Natural killer cell treated with Interleukin-12 subunit alpha and Interleukin-12 subunit beta and Interleukin-15 and Interleukin-18, amount 100 ng/mL, for 72 hours (primary cell): ENCODE measurements around the gene PRR3. TPM values are rescaled to one million over a fixed set of nuclear protein-coding genes. Genes with fewer than 3 reads are reported as not detected.
A peak's percentile ranks its signal among the peaks of the same experiment; 100 is the strongest.

Source experiments
- ATAC-seq, 2 donors: fragments of 150-1000 bp; cut with Tn5 transposase in 1 of 2; sonication (Bioruptor Pico), chemical (Tn5 transposase) in 1 of 2; 2 replicates each; pipeline ENCODE4 v1.10.0; 2021
- DNase-seq: peaks from one replicate; pipeline ENCODE4 v3.0.0; 2022; ENCODE audit warnings: low spot score
- H3K27ac Mint-ChIP-seq, 2 donors: 1 replicate in 1 of 2; 2 replicates in 1 of 2; pipeline ENCODE4 v1.8.0; 2022; ENCODE audit warnings: mixed read lengths in 2 of 2, mild to moderate bottlenecking in 1 of 2, moderate library complexity in 1 of 2
- H3K27me3 Mint-ChIP-seq, 2 donors: 1 replicate in 1 of 2; 2 replicates in 1 of 2; pipeline ENCODE4 v1.8.0; 2022; ENCODE audit warnings: mixed read lengths in 2 of 2
- H3K36me3 Mint-ChIP-seq: one replicate; pipeline ENCODE4 v1.8.0; 2022; ENCODE audit warnings: mixed read lengths
- H3K4me1 Mint-ChIP-seq, 2 donors: 1 replicate in 1 of 2; 2 replicates in 1 of 2; pipeline ENCODE4 v1.8.0; 2022; ENCODE audit warnings: low read depth in 2 of 2, mixed read lengths in 2 of 2, mild to moderate bottlenecking in 1 of 2
- H3K4me3 Mint-ChIP-seq: one replicate; pipeline ENCODE4 v1.8.0; 2022; ENCODE audit warnings: mixed read lengths
- H3K9me3 Mint-ChIP-seq: 2 replicates; pipeline ENCODE4 v1.8.0; 2022; ENCODE audit warnings: mixed read lengths
- total RNA-seq, 2 donors: library from RNA; stranded (reverse); gene quantifications; one replicate each; pipeline ENCODE4 v1.2.3, GENCODE V29; 2022

PRR3 gene
- total RNA-seq, 2 donors from 2014 or later: 13.0 to 23.8 TPM

DNA sequence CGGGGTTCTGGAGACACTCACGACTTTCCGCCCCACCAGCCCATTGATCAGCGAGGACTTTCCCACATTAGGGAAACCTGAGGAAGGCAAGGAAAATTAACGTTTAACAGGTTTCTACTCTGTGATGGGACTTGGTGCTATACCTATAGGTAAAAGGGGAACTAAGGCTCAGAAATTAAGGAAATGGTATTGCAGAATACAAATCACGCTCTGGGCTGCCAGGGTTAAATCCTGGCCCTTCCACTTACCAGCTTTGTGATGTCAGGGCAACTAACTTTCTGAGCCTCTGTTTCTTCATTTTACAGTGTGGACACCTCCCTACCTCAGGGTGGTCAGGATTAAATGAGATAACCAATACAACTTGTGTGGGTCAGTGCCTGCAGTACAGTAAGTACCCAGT, 9.6 kb upstream of the PRR3 start:
- DNase-seq: no peak
- peaks cover 20 to 23% of the 10 kb centered on the region in 2 donors for H3K4me1 Mint-ChIP-seq
- H3K9me3 Mint-ChIP-seq: no peaks in the 10 kb centered on the region
- no peak overlapping the region for H3K4me3 Mint-ChIP-seq
- H3K36me3 Mint-ChIP-seq: peaks cover 31% of the 10 kb centered on the region
- H3K27me3 Mint-ChIP-seq: no peaks in the 10 kb centered on the region
- ATAC-seq: no peak
- no peak overlapping the region for H3K27ac Mint-ChIP-seq

GRCh38 chr6:30548375-30548774, 8.7 kb upstream of the PRR3 start:
- H3K4me3 Mint-ChIP-seq: no peak overlapping the region
- no peaks in the 10 kb centered on the region for H3K27me3 Mint-ChIP-seq
- H3K9me3 Mint-ChIP-seq: no peaks in the 10 kb centered on the region
- peaks cover 31% of the 10 kb centered on the region for H3K36me3 Mint-ChIP-seq
- H3K4me1 Mint-ChIP-seq: peaks cover 14 to 16% of the 10 kb centered on the region in 2 donors
- H3K27ac Mint-ChIP-seq: no peak overlapping the region
- DNase-seq: no peak
- ATAC-seq: no peak

GRCh38 chr6:30554404-30554803, 2.7 kb upstream of the PRR3 start:
- Mint-ChIP-seq H3K4me1 (peaks cover 31 to 32% of the 10 kb centered on the region in 2 donors), H3K9me3 (no peaks in the 10 kb centered on the region), H3K27ac (peak overlapping the region in 1 of 2 donors; percentile 99), H3K4me3 (peak overlapping the region; percentile 16), H3K36me3 (peaks cover 37% of the 10 kb centered on the region), H3K27me3 (no peaks in the 10 kb centered on the region)
- ATAC-seq (no peak), DNase-seq (no peak)

GRCh38 chr6:30554962-30555815, 1.9 kb upstream of the PRR3 start:
- peak overlapping the region; percentile 94 for H3K4me3 Mint-ChIP-seq

GRCh38 chr6:30555816-30556065, 1.4 kb upstream of the PRR3 start:
- H3K4me3 Mint-ChIP-seq: peak overlapping the region; percentile 94
- ATAC-seq: no peak
- H3K36me3 Mint-ChIP-seq: peaks cover 26% of the 10 kb centered on the region

More at GRCh38 chr6:30554962-30555815, 1.9 kb upstream of the PRR3 start:
- H3K36me3 Mint-ChIP-seq: peaks cover 32% of the 10 kb centered on the region
- peaks cover 34 to 35% of the 10 kb centered on the region in 2 donors for H3K4me1 Mint-ChIP-seq
- ATAC-seq: no peak
- H3K9me3 Mint-ChIP-seq: no peaks in the 10 kb centered on the region
- H3K27me3 Mint-ChIP-seq: no peaks in the 10 kb centered on the region
- no peak for DNase-seq
- H3K27ac Mint-ChIP-seq: peak overlapping the region; percentile 97 to 99

GRCh38 chr6:30556066-30556905, 809 bp upstream of the PRR3 start, which contains the start of gene GNL1:
GNL1 (minus strand) TSS chr6:30556489; CDS start chr6:30556203, 286 bp downstream.
- H3K4me3 Mint-ChIP-seq: peak within 1 kb of the TSS; percentile 94
- peaks cover 22% of the 10 kb centered on the region for H3K36me3 Mint-ChIP-seq

More at GRCh38 chr6:30555816-30556065, 1.4 kb upstream of the PRR3 start:
- H3K9me3 Mint-ChIP-seq: no peaks in the 10 kb centered on the region
- H3K4me1 Mint-ChIP-seq: peaks cover 34 to 36% of the 10 kb centered on the region in 2 donors
- peak overlapping the region; percentile 97 to 99 for H3K27ac Mint-ChIP-seq
- H3K27me3 Mint-ChIP-seq: no peaks in the 10 kb centered on the region
- DNase-seq: no peak

GRCh38 chr6:30557683-30557981, 537 bp downstream of the PRR3 start:
- ATAC-seq: no peak
- H3K9me3 Mint-ChIP-seq: no peaks in the 10 kb centered on the region
- peak overlapping the region; percentile 97 to 99 for H3K27ac Mint-ChIP-seq
- H3K27me3 Mint-ChIP-seq: no peaks in the 10 kb centered on the region
- peaks cover 38% of the 10 kb centered on the region in 2 donors for H3K4me1 Mint-ChIP-seq
- peak overlapping the region; percentile 94 for H3K4me3 Mint-ChIP-seq
- H3K36me3 Mint-ChIP-seq: peaks cover 28% of the 10 kb centered on the region
- DNase-seq: no peak

More at GRCh38 chr6:30556066-30556905, 809 bp upstream of the PRR3 start, which contains the start of gene GNL1:
- H3K27me3 Mint-ChIP-seq: no peaks in the 10 kb centered on the region
- DNase-seq (peak; percentile 96), ATAC-seq (peak; percentile 91 to 92)
- no peaks in the 10 kb centered on the region for H3K9me3 Mint-ChIP-seq
- peak within 1 kb of the TSS; percentile 97 to 99 for H3K27ac Mint-ChIP-seq
- H3K4me1 Mint-ChIP-seq: peaks cover 34 to 36% of the 10 kb centered on the region in 2 donors

DNA sequence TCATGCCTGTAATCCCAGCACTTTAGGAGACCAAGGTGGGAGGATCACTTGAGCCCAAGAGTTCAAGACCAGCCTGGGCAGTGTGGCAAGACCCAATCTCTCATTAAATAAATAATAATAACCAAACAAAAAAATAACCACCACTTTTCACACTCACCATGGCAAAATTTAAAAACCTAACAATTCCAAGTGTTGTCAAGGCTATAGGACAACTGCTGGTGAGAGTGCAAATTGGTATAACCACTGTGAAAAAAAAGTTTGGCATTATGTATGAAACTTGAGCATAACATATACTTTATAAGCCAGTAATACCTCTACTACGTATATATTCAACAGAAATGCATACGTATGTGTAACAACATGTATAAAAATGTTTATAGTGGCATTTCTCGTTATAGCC, 3.8 kb downstream of the PRR3 start:
- Mint-ChIP-seq H3K36me3 (peaks cover 36% of the 10 kb centered on the region), H3K27me3 (no peaks in the 10 kb centered on the region), H3K4me3 (no peak overlapping the region), H3K9me3 (no peaks in the 10 kb centered on the region), H3K27ac (no peak overlapping the region), H3K4me1 (peaks cover 32 to 39% of the 10 kb centered on the region in 2 donors)
- ATAC-seq (no peak), DNase-seq (no peak)

DNA sequence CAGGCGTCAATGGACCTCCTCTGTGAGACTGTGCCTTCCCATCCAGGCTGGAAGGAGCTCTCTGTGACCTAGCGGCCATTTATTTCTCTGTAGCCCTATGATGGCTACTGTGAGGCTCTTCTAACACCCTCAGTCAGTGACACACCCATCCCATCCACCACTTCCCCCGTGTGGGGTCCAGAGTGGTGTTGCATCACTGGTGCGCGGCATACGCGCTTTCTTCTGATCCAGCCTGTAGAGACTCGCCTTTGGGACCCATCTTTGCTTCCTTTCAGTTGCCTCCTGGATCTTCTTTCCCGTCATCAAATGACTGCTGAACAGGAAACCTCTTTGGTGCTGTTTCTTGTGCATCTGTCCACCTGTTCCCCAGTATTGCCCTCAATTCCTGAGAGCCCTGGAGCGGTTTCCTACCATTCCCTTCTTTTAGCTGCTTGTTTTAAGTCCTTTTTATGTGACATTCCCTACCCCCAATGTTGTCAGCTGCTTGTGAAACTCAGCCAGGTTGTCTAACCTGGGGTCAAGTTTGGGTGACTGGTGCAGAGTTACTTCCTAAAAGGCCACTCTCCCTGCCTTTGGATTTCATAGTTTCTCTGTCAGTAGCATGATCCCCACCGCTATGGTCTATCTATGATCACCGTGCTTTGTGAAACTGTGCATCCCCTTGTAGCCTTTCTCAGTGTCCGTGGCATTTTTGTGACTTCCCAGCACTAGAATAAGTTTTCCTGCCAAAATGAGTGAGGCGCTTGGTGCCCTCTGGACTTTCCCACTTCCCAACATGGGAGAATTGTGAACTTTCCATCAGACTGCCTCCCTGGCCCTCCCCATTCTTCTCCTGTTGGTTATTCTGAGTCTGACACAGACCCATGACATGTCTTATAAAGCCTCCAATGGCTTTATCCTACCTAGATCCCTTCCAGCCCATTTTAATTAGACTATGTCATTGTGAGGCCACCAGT, 5.7 kb downstream of the PRR3 start:
- no peak for DNase-seq
- H3K27ac Mint-ChIP-seq: peak overlapping the region in 1 of 2 donors; percentile 21
- H3K27me3 Mint-ChIP-seq: no peaks in the 10 kb centered on the region
- ATAC-seq: no peak
- H3K4me1 Mint-ChIP-seq: peaks cover 22 to 32% of the 10 kb centered on the region in 2 donors
- peaks cover 24% of the 10 kb centered on the region for H3K36me3 Mint-ChIP-seq
- H3K4me3 Mint-ChIP-seq: no peak overlapping the region
- no peaks in the 10 kb centered on the region for H3K9me3 Mint-ChIP-seq

- Mint-ChIP-seq H3K27ac (no peak overlapping the region), H3K4me3 (no peak overlapping the region)
- no peak for DNase-seq
Measured at GRCh38 chr6:30564114-30564513, 7.0 kb downstream of the PRR3 start.

DNA sequence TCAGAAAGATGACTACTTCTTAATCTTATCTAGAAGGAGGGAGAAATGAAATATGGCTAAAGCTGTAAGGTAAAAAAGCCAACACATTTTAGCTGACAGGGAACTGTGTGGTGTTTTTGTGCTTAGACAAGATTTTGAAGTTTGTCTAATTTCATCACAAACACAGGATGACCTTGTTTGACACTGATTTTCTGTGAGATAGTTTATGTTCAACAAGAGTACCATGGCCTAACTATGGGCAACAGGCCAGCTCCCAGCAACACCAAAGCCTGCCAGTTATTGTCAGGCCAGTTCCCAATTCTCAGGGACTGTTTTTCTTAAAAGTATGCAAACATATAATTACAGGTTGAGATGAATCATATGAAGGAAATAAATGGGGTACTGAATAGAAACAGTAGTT, 8.7 kb downstream of the PRR3 start:
- no peak overlapping the region for H3K27ac Mint-ChIP-seq
- no peak overlapping the region for H3K4me3 Mint-ChIP-seq

More at GRCh38 chr6:30564114-30564513, 7.0 kb downstream of the PRR3 start:
- no peak for ATAC-seq
- H3K36me3 Mint-ChIP-seq: peaks cover 19% of the 10 kb centered on the region
- H3K9me3 Mint-ChIP-seq: no peaks in the 10 kb centered on the region
- peaks cover 20 to 30% of the 10 kb centered on the region in 2 donors for H3K4me1 Mint-ChIP-seq
- H3K27me3 Mint-ChIP-seq: no peaks in the 10 kb centered on the region

GRCh38 chr6:30568245-30568644, 11.2 kb downstream of the PRR3 start:
- DNase-seq: no peak
- H3K4me1 Mint-ChIP-seq: peaks cover 41 to 55% of the 10 kb centered on the region in 2 donors
- peaks cover 12% of the 10 kb centered on the region for H3K36me3 Mint-ChIP-seq
- H3K4me3 Mint-ChIP-seq: peak overlapping the region; percentile 41
- no peaks in the 10 kb centered on the region for H3K9me3 Mint-ChIP-seq
- H3K27ac Mint-ChIP-seq: peak overlapping the region in 1 of 2 donors; percentile 22
- peak in 1 of 2 donors; percentile 70 for ATAC-seq
- no peaks in the 10 kb centered on the region for H3K27me3 Mint-ChIP-seq

More for the DNA sequence above, 8.7 kb downstream of the PRR3 start:
- ATAC-seq (no peak), DNase-seq (no peak)
- Mint-ChIP-seq H3K4me1 (peaks cover 28 to 40% of the 10 kb centered on the region in 2 donors), H3K27me3 (no peaks in the 10 kb centered on the region), H3K36me3 (peaks cover 14% of the 10 kb centered on the region), H3K9me3 (no peaks in the 10 kb centered on the region)

GRCh38 chr6:30570263-30570662, 13.2 kb downstream of the PRR3 start:
- Mint-ChIP-seq H3K9me3 (no peaks in the 10 kb centered on the region), H3K36me3 (peaks cover 15% of the 10 kb centered on the region), H3K27ac (peak overlapping the region; percentile 25 to 93), H3K4me1 (peaks cover 48 to 61% of the 10 kb centered on the region in 2 donors), H3K4me3 (peak overlapping the region; percentile 98), H3K27me3 (no peaks in the 10 kb centered on the region)
- DNase-seq (no peak), ATAC-seq (no peak)
